HepG2 (cell line): Measurements from ENCODE around the gene IKZF2. TPM values are rescaled to one million over a fixed set of nuclear protein-coding genes. Genes with fewer than 3 reads are reported as not detected.

Experiments used
- ATAC-seq: fragments of 200-7000 bp; cut with Tn5 transposase; 3 replicates; pipeline ENCODE4 v1.9.1; 2020; ENCODE audit warnings: mild to moderate bottlenecking, moderate library complexity
- BruUV-seq: library from RNA; stranded (reverse); fragments of 400-500 nt; replicated peaks from 2 replicates; lab custom pipeline; 2021; lab: Mats Ljungman, UMichigan
- CTCF ChIA-PET: fragments of 300-600 bp; formaldehyde crosslinking; extraction: SDS; loops from one replicate; lab custom pipeline; 2021; ENCODE audit warnings: low total read pairs, inconsistent platforms, low intra/inter-chr PET ratio; lab: Yijun Ruan, JAX
- POLR2A ChIA-PET: fragments of 350-600 bp; sonication (Branson Sonifier 250); formaldehyde crosslinking; loops from one replicate; lab custom pipeline; 2020; ENCODE audit warnings: antibody characterized with exemption, inconsistent platforms; lab: Yijun Ruan, JAX
- DNase-seq: peaks from one replicate; pipeline ENCODE4 v3.0.0-alpha.2; 2015; ENCODE audit warnings: low spot score
- FAIRE-seq: peaks from 3 replicates; lab custom pipeline; 2011; peaks lifted over from hg19 to GRCh38; lab: Jason Lieb, UNC
- H2AFZ ChIP-seq: one replicate; pipeline ENCODE4 v1.6.1; 2011; ENCODE audit warnings: low read length, inconsistent platforms
- H3K27ac ChIP-seq: fragments of 300-600 bp; 3 replicates; pipeline ENCODE4 v1.8.0; 2011; ENCODE audit warnings: mixed run types, mild to moderate bottlenecking, mixed read lengths, low read length, inconsistent platforms; ENCODE audit not compliant: insufficient read depth; ENCODE audit errors: extremely low read length
- H3K27me3 ChIP-seq, 2 experiments: fragments of 200-600 bp in 1 of 2; 2 replicates in 1 of 2; 3 replicates in 1 of 2; pipeline versions ENCODE4 v1.6.0 to v1.8.0; 2011; ENCODE audit warnings: low read length in 2 of 2, mild to moderate bottlenecking in 2 of 2, moderate library complexity in 2 of 2, inconsistent platforms in 1 of 2; ENCODE audit not compliant: insufficient read depth in 2 of 2, control insufficient read depth in 1 of 2
- H3K36me3 ChIP-seq, 2 experiments: fragments of 200-600 bp in 1 of 2; replicated peaks in 1 of 2; 2 replicates in 1 of 2; 3 replicates in 1 of 2; pipeline versions ENCODE4 v1.5.1 to v1.8.0; 2011; ENCODE audit warnings: low read length in 2 of 2, inconsistent platforms in 1 of 2; ENCODE audit not compliant: insufficient read depth in 2 of 2, control insufficient read depth in 1 of 2
- H3K4me1 ChIP-seq: 2 replicates; pipeline ENCODE4 v1.5.1; 2012; ENCODE audit warnings: low read length, inconsistent platforms; ENCODE audit not compliant: insufficient read depth
- H3K4me2 ChIP-seq: 2 replicates; pipeline ENCODE4 v1.6.0; 2011; ENCODE audit warnings: low read depth, low read length, inconsistent platforms
- H3K4me3 ChIP-seq, 3 experiments: fragments of 200-600 bp in 1 of 3; sonication (generic), shearing (Covaris generic) in 1 of 3; replicated peaks in 1 of 3; 2 replicates each; pipeline ENCODE4 v1.5.1; 2011 to 2016; ENCODE audit warnings: low read length in 3 of 3, inconsistent platforms in 2 of 3, low read depth in 2 of 3, mild to moderate bottlenecking in 2 of 3, control low read depth in 1 of 3, mixed read lengths in 1 of 3; ENCODE audit not compliant: insufficient read depth in 1 of 3
- H3K79me2 ChIP-seq: one replicate; pipeline ENCODE4 v1.6.1; 2011; ENCODE audit warnings: low read length, inconsistent platforms; ENCODE audit not compliant: insufficient read depth
- H3K9ac ChIP-seq: 2 replicates; pipeline ENCODE4 v1.6.0; 2011; ENCODE audit warnings: mild to moderate bottlenecking, low read depth, low read length, inconsistent platforms; ENCODE audit not compliant: insufficient read depth
- H3K9me3 ChIP-seq: 2 replicates; pipeline ENCODE4 v1.5.1; 2012; ENCODE audit warnings: mild to moderate bottlenecking, low read length
- H4K20me1 ChIP-seq: 2 replicates; pipeline ENCODE4 v1.6.0; 2011; ENCODE audit warnings: inconsistent platforms, mild to moderate bottlenecking, low read length, moderate library complexity; ENCODE audit not compliant: insufficient read depth
- HNRNPLL ChIP-seq: fragments of 200-400 bp; formaldehyde crosslinking; IDR thresholded peaks from 2 replicates; pipeline ENCODE4 v1.6.1; 2017; ENCODE audit warnings: mild to moderate bottlenecking, low read depth, low read length; ENCODE audit not compliant: poor library complexity, severe bottlenecking
- MAX ChIP-seq: IDR thresholded peaks from 2 replicates; pipeline ENCODE4 v1.6.1; 2012; ENCODE audit warnings: inconsistent platforms
- MEIS1 ChIP-seq: sonication (generic); formaldehyde crosslinking; IDR thresholded peaks from 2 replicates; pipeline ENCODE4 v1.9.0; 2021; ENCODE audit warnings: mild to moderate bottlenecking, missing genetic modification reagents, moderate library complexity, borderline replicate concordance
- MXD4 ChIP-seq: IDR thresholded peaks from 2 replicates; pipeline ENCODE4 v1.6.1; 2016; ENCODE audit warnings: mild to moderate bottlenecking, missing biosample characterization, missing genetic modification reagents
- PRMT3 ChIP-seq: sonication (generic); formaldehyde crosslinking; IDR thresholded peaks from 2 replicates; pipeline ENCODE4 v1.8.1; 2022; ENCODE audit warnings: low read depth, mild to moderate bottlenecking, moderate library complexity, missing genetic modification reagents, borderline replicate concordance
- RARG ChIP-seq: sonication (generic); formaldehyde crosslinking; IDR thresholded peaks from 2 replicates; pipeline ENCODE4 v1.4.0; 2020; ENCODE audit warnings: low read depth, mild to moderate bottlenecking, missing genetic modification reagents
- RORA ChIP-seq: sonication (generic); formaldehyde crosslinking; IDR thresholded peaks from 2 replicates; pipeline ENCODE4 v1.5.0; 2020; ENCODE audit warnings: mild to moderate bottlenecking, missing genetic modification reagents, moderate library complexity
- SMAD3 ChIP-seq: sonication (generic); formaldehyde crosslinking; IDR thresholded peaks from 2 replicates; pipeline ENCODE4 v1.4.0; 2020; ENCODE audit warnings: missing genetic modification reagents
- SP140L ChIP-seq: sonication (generic); formaldehyde crosslinking; IDR thresholded peaks from 2 replicates; pipeline ENCODE4 v1.4.0; 2020; ENCODE audit warnings: missing genetic modification reagents, borderline replicate concordance
- TOE1 ChIP-seq: sonication (generic); formaldehyde crosslinking; IDR thresholded peaks from 2 replicates; pipeline ENCODE4 v1.4.0; 2020; ENCODE audit warnings: mild to moderate bottlenecking, missing genetic modification reagents
- TP53 ChIP-seq: sonication (generic); formaldehyde crosslinking; conservative IDR thresholded peaks from 2 replicates; pipeline ENCODE4 v1.4.0; 2020; ENCODE audit warnings: missing genetic modification reagents
- ZBTB2 ChIP-seq: sonication (generic); formaldehyde crosslinking; IDR thresholded peaks from 2 replicates; pipeline ENCODE4 v1.8.0; 2022; ENCODE audit warnings: low read depth, missing genetic modification reagents
- ZNF512 ChIP-seq: sonication (generic); formaldehyde crosslinking; IDR thresholded peaks from 2 replicates; pipeline ENCODE4 v1.4.0; 2020; ENCODE audit warnings: mild to moderate bottlenecking, missing genetic modification reagents
- ZNF550 ChIP-seq: sonication (generic); formaldehyde crosslinking; IDR thresholded peaks from 2 replicates; pipeline ENCODE4 v1.4.0; 2020; ENCODE audit warnings: mild to moderate bottlenecking, missing genetic modification reagents, borderline replicate concordance
- ZNF589 ChIP-seq: sonication (generic); formaldehyde crosslinking; conservative IDR thresholded peaks from 2 replicates; pipeline ENCODE4 v1.8.0; 2022; ENCODE audit warnings: mild to moderate bottlenecking, moderate library complexity, missing genetic modification reagents
- ZSCAN29 ChIP-seq: sonication (generic); formaldehyde crosslinking; conservative IDR thresholded peaks from 2 replicates; pipeline ENCODE4 v1.4.0; 2020; ENCODE audit warnings: mild to moderate bottlenecking, missing genetic modification reagents
- ZSCAN5A ChIP-seq: sonication (generic); formaldehyde crosslinking; IDR thresholded peaks from 2 replicates; pipeline ENCODE4 v1.8.0; 2022; ENCODE audit warnings: mild to moderate bottlenecking, missing genetic modification reagents, borderline replicate concordance
- in situ Hi-C: cut with HindIII; loops from 2 replicates; pipeline ENCODE4 v1.10.0; 2017; ENCODE audit warnings: low pct_unique_long_range_greater_than_20kb; ENCODE audit not compliant: extremely low pct_ligation_motif_present
- intact Hi-C: fragments of 100-400 bp; cut with micrococcal nuclease; formaldehyde crosslinking; loops from one replicate; pipeline ENCODE4 v1.10.0; 2022; ENCODE audit not compliant: unreplicated experiment
- polyA plus RNA-seq, 8 experiments: library from polyadenylated mRNA; depleted of rRNA in 3 of 8; stranded (reverse) in 7 of 8; unstranded in 1 of 8; fragments of >200 nt; fragmentation: Illumina TruSeq in 4 of 8; extraction: Trizol in 4 of 8; gene quantifications; 2 replicates each; pipeline versions ENCODE4 v1.2.1 to v1.2.3, GENCODE V29; 2011 to 2016; ENCODE audit warnings: low read depth in 4 of 8, missing spikeins in 1 of 8, mixed read lengths in 1 of 8; ENCODE audit not compliant: insufficient read depth in 1 of 8
- total RNA-seq, 5 experiments: library from RNA; depleted of rRNA; stranded (reverse); fragments of >200 nt; fragmentation: Illumina TruSeq; extraction: Trizol; gene quantifications; 2 replicates each; pipeline ENCODE4 v1.2.3, GENCODE V29; 2016; ENCODE audit warnings: low read depth in 1 of 5
- TF ChIP-seq, protein P1 (sequence below): sonication (generic); formaldehyde crosslinking; IDR thresholded peaks from 2 replicates; pipeline ENCODE4 v1.8.0; 2022; ENCODE audit warnings: mild to moderate bottlenecking, missing genetic modification reagents, moderate library complexity

Gene IKZF2
- total and polyA plus RNA-seq, 2 of the 13 experiments (the other 11 are each of a cell fraction or from before 2014, with no cell fraction given), result 0.18 to 0.86 TPM

GRCh38 chr2:213181712-213182111 lies 30.3 kb upstream of the IKZF2 start:
- intact Hi-C loops (no loop called here), in situ Hi-C loops (no loop called here)
- FAIRE-seq, result no peak
- H4K20me1 ChIP-seq, result no peaks in the 10 kb centered on the region
- H2AFZ ChIP-seq, result no peak overlapping the region
- no peak overlapping the region for H3K27ac ChIP-seq
- no peaks in the 10 kb centered on the region for H3K79me2 ChIP-seq
- DNase-seq, result no peak
- CTCF ChIA-PET, result no interaction called here
- ATAC-seq, result no peak
- no peaks in the 10 kb centered on the region for H3K36me3 ChIP-seq
- no peak overlapping the region for H3K4me2 ChIP-seq
- H3K9me3 ChIP-seq, result no peaks in the 10 kb centered on the region
- no peaks in the 10 kb centered on the region for H3K4me1 ChIP-seq
- no peak overlapping the region for H3K4me3 ChIP-seq
- TF ChIP-seq SP140L, result no peak
- TF ChIP-seq SMAD3 (CRISPR knock-in tag), result no peak
- no peak for TF ChIP-seq MAX
- no peak for TF ChIP-seq HNRNPLL
- TF ChIP-seq ZNF550 (CRISPR knock-in tag), result no peak
- TF ChIP-seq RARG (CRISPR knock-in tag), result no peak
- TF ChIP-seq TP53 (CRISPR knock-in tag), result no peak
- TF ChIP-seq PRMT3 (CRISPR knock-in tag), result no peak
- TF ChIP-seq ZNF589 (CRISPR knock-in tag), result no peak
- no peak for TF ChIP-seq ZNF512 (CRISPR knock-in tag)
- TF ChIP-seq, protein P1, sequence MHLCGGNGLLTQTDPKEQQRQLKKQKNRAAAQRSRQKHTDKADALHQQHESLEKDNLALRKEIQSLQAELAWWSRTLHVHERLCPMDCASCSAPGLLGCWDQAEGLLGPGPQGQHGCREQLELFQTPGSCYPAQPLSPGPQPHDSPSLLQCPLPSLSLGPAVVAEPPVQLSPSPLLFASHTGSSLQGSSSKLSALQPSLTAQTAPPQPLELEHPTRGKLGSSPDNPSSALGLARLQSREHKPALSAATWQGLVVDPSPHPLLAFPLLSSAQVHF, result no peak
- no peak for TF ChIP-seq RORA (CRISPR knock-in tag)
- no peak for TF ChIP-seq ZSCAN29
- no peak for TF ChIP-seq MEIS1 (CRISPR knock-in tag)
- TF ChIP-seq MXD4 (CRISPR knock-in tag), result no peak
- no peak for TF ChIP-seq ZSCAN5A
- no peak for TF ChIP-seq TOE1 (CRISPR knock-in tag)
- no peak for TF ChIP-seq ZBTB2 (CRISPR knock-in tag)
- H3K9ac ChIP-seq, result no peak overlapping the region
- POLR2A ChIA-PET, result no interaction called here
- no peaks in the 10 kb centered on the region for H3K27me3 ChIP-seq
- no TSS peak for BruUV-seq
